Aorta (tissue), 5 donors: ENCODE results near the gene PRICKLE4. TPM values are rescaled to one million over a fixed set of nuclear protein-coding genes. Genes with fewer than 3 reads are reported as not detected.
A peak's percentile ranks its signal among the peaks of the same experiment; 100 is the strongest.

Source experiments
- ATAC-seq: fragments of 200-7000 bp; cut with Tn5 transposase; one replicate; pipeline ENCODE4 v1.9.1; 2022; ENCODE audit warnings: moderate library complexity; ENCODE audit not compliant: low FRiP score
- DNase-seq, 2 donors: peaks; one replicate each; pipeline ENCODE4 v3.0.0-alpha.2; 2020
- H3K27ac ChIP-seq, 2 donors: one replicate each; pipeline ENCODE4 v1.5.1; 2013; ENCODE audit warnings: low read length in 2 of 2, mild to moderate bottlenecking in 2 of 2, moderate library complexity in 2 of 2, control low read depth in 1 of 2, inconsistent platforms in 1 of 2, low read depth in 1 of 2
- H3K27me3 ChIP-seq, 2 donors: one replicate each; pipeline ENCODE4 v1.6.1; 2013; ENCODE audit warnings: control low read depth in 1 of 2, low read length in 1 of 2, mild to moderate bottlenecking in 1 of 2, moderate library complexity in 1 of 2; ENCODE audit not compliant: insufficient read depth in 2 of 2, control insufficient read depth in 1 of 2
- H3K36me3 ChIP-seq, 2 donors: one replicate each; pipeline ENCODE4 v1.6.1; 2013; ENCODE audit warnings: control low read depth in 1 of 2, low read length in 1 of 2, mild to moderate bottlenecking in 1 of 2; ENCODE audit not compliant: insufficient read depth in 2 of 2, control insufficient read depth in 1 of 2
- H3K4me1 ChIP-seq, 2 donors: one replicate each; pipeline ENCODE4 v1.6.1; 2013; ENCODE audit warnings: low read length in 2 of 2, control low read depth in 1 of 2, mild to moderate bottlenecking in 1 of 2, moderate library complexity in 1 of 2; ENCODE audit not compliant: insufficient read depth in 2 of 2, control insufficient read depth in 1 of 2
- H3K4me3 ChIP-seq, 2 donors: one replicate each; pipeline ENCODE4 v1.5.1; 2013; ENCODE audit warnings: low read length in 2 of 2, control low read depth in 1 of 2, mild to moderate bottlenecking in 1 of 2
- H3K9me3 ChIP-seq: one replicate; pipeline ENCODE4 v1.6.1; 2013; ENCODE audit warnings: mild to moderate bottlenecking, low read length; ENCODE audit not compliant: control insufficient read depth
- WGBS, 2 donors: extraction: QIAGEN DNeasy Blood & Tissue Kit; methylation state at CpG; one replicate each; pipeline ENCODE4 v1.1.7; 2013; 5-methylcytosine and 5-hydroxymethylcytosine counted together
- intact Hi-C, 2 donors: fragments of 100-400 bp; cut with DNase I; formaldehyde crosslinking; loops; one replicate each; pipeline versions ENCODE4 v1.14.2 to v1.15.0; 2022
- long read RNA-seq, 2 donors: library from polyadenylated mRNA; unstranded; transcript quantifications; one replicate each; pipeline ENCODE4 v2.0.0, GENCODE V29; 2020 to 2021
- polyA plus RNA-seq, 2 donors: library from polyadenylated mRNA; stranded (reverse); fragments of 200-250 nt; gene quantifications; one replicate each; pipeline ENCODE4 v1.2.3, GENCODE V29; 2013
- total RNA-seq, 2 donors: library from RNA; stranded (reverse); fragmentation: NEBNext Ultra II Directional; extraction: Animal tissue kit (Norgen Biotek cat#: 25700); gene quantifications; one replicate each; pipeline ENCODE4 v1.2.1, GENCODE V29; 2021
- donor health status: healthy with polysubstance abuse.
- donor health status: Bipolar disorder and iron deficiency.
- donor health status: DM: no; HTN: no; CAD: no.
- donor health status: DM: no; HTN: no; CAD: no.
- donor health status: DM: yes; HTN: yes; CAD: no.

Gene PRICKLE4
- total RNA-seq (1 to 10 TPM; 3.5 to 8.8 TPM), polyA plus RNA-seq (1 to 10 TPM in 1 of 2 donors, under 1 TPM in 1; 0.61 to 1.5 TPM)
- long read RNA-seq, donor 1: 0 reads
- long read RNA-seq, donor 2: 0 reads

- H3K27ac ChIP-seq: peak within 1 kb of the TSS in 1 of 2 donors; percentile 62
- WGBS, 2 donors: 1% methylated on average over 14 to 36 of the region's 36 CpGs
- no peaks in the 10 kb centered on the region for H3K36me3 ChIP-seq
- H3K27me3 ChIP-seq: no peaks in the 10 kb centered on the region
- H3K4me1 ChIP-seq: no peaks in the 10 kb centered on the region
- intact Hi-C loops: loop anchor here (2.0 to 10.0 kb wide), 6 partner anchors 46 to 784 kb away; partner anchors contain the start of genes TFEB (in 1 of the 2), UBR2 (in 1 of the 2) and USP49 (in 1 of the 2)
- H3K4me3 ChIP-seq: peak within 1 kb of the TSS; percentile 71 to 85
- H3K9me3 ChIP-seq: no peaks in the 10 kb centered on the region
- peak; percentile 68 to 81 for DNase-seq
- peak; percentile 68 for ATAC-seq
Observed at GRCh38 chr6:41780551-41781365, at the start of gene PRICKLE4. Gene PRICKLE4, plus strand, starts transcription at chr6:41780782. Its CDS starts 2,692 bp downstream, at chr6:41783474.

GRCh38 chr6:41731561-41732086 lies 49.0 kb upstream of the PRICKLE4 start:
- 88 to 89% methylated on average over 7 of the region's 7 CpGs for WGBS, 2 donors
- no peak for ATAC-seq
- H3K4me3 ChIP-seq: no peak overlapping the region
- no peaks in the 10 kb centered on the region for H3K36me3 ChIP-seq
- H3K27ac ChIP-seq: no peak overlapping the region
- no peaks in the 10 kb centered on the region for H3K27me3 ChIP-seq
- H3K4me1 ChIP-seq: no peaks in the 10 kb centered on the region
- DNase-seq: peak; percentile 18 to 27
- intact Hi-C loops: no loop called here
- H3K9me3 ChIP-seq: no peaks in the 10 kb centered on the region

- DNase-seq: no peak
- ATAC-seq: no peak
- no peaks in the 10 kb centered on the region for H3K4me1 ChIP-seq
- no peaks in the 10 kb centered on the region for H3K36me3 ChIP-seq
- intact Hi-C loops: no loop called here
- H3K9me3 ChIP-seq: no peaks in the 10 kb centered on the region
- H3K27me3 ChIP-seq: no peaks in the 10 kb centered on the region
- no peak overlapping the region for H3K27ac ChIP-seq
- H3K4me3 ChIP-seq: no peak overlapping the region
Observed at GRCh38 chr6:41732149-41732548, 48.4 kb upstream of the PRICKLE4 start.

GRCh38 chr6:41732591-41733359 lies 47.8 kb upstream of the PRICKLE4 start:
- H3K4me1 ChIP-seq: no peaks in the 10 kb centered on the region
- intact Hi-C loops: no loop called here
- 67 to 70% methylated on average over 8 of the region's 8 CpGs for WGBS, 2 donors
- H3K36me3 ChIP-seq: no peaks in the 10 kb centered on the region
- no peaks in the 10 kb centered on the region for H3K27me3 ChIP-seq
- no peaks in the 10 kb centered on the region for H3K9me3 ChIP-seq
- no peak overlapping the region for H3K4me3 ChIP-seq
- H3K27ac ChIP-seq: no peak overlapping the region
- DNase-seq: peak; percentile 49 to 66
- ATAC-seq: no peak

GRCh38 chr6:41733360-41733706 lies 47.2 kb upstream of the PRICKLE4 start:
- Histone ChIP-seq H3K9me3 (no peaks in the 10 kb centered on the region), H3K27me3 (no peaks in the 10 kb centered on the region), H3K4me1 (no peaks in the 10 kb centered on the region), H3K27ac (peak overlapping the region in 1 of 2 donors; percentile 9), H3K36me3 (no peaks in the 10 kb centered on the region), H3K4me3 (peak overlapping the region in 1 of 2 donors; percentile 87)
- 33 to 37% methylated on average over 11 of the region's 11 CpGs for WGBS, 2 donors
- intact Hi-C loops: no loop called here
- DNase-seq: no peak
- no peak for ATAC-seq

GRCh38 chr6:41733707-41734665 lies 46.6 kb upstream of the PRICKLE4 start:
- 1% methylated on average over 49 to 73 of the region's 73 CpGs for whole genome bisulfite sequencing, 2 donors
- Histone ChIP-seq H3K27ac (peak overlapping the region in 1 of 2 donors; percentile 73), H3K36me3 (no peaks in the 10 kb centered on the region), H3K27me3 (no peaks in the 10 kb centered on the region), H3K4me3 (peak overlapping the region; percentile 54 to 87), H3K9me3 (no peaks in the 10 kb centered on the region), H3K4me1 (no peaks in the 10 kb centered on the region)
- DNase-seq: peak; percentile 83 to 89
- intact Hi-C loops: loop anchor here in 1 of 2 donors (2.0 kb wide), 1 partner anchor 47 kb away; the partner anchor contains the start of gene PRICKLE4
- peak; percentile 86 for ATAC-seq

- Histone ChIP-seq H3K27me3 (no peaks in the 10 kb centered on the region), H3K4me3 (peak overlapping the region; percentile 54 to 87), H3K9me3 (no peaks in the 10 kb centered on the region), H3K27ac (peak overlapping the region; percentile 46 to 87), H3K36me3 (no peaks in the 10 kb centered on the region), H3K4me1 (no peaks in the 10 kb centered on the region)
- DNase-seq: peak; percentile 91 to 94
- 1% methylated on average over 35 to 76 of the region's 76 CpGs for WGBS, 2 donors
- intact Hi-C loops: loop anchor here in 1 of 2 donors (1.0 to 2.0 kb wide), 2 partner anchors 29 to 46 kb away; partner anchors contain the start of gene PRICKLE4
- peak; percentile 90 for ATAC-seq
Observed at GRCh38 chr6:41734666-41735426, 45.7 kb upstream of the PRICKLE4 start.
